Measurements from ENCODE around the gene MCU.
"Not testable (repeated sequence)": the region's sequence is repeated elsewhere in the genome, so short reads cannot be mapped to it uniquely, and the experiment has no call there.

The MCU gene

GRCh38 chr10:72688208-72688651 is 3.7 kb upstream of the MCU start:
- DNase-seq: no peak

GRCh38 chr10:72689660-72690059 is 2.3 kb upstream of the MCU start:
- no peak for DNase-seq

GRCh38 chr10:72690071-72690755 is 1.7 kb upstream of the MCU start:
- no peak for DNase-seq

- no peak for DNase-seq
Measured at GRCh38 chr10:72691470-72691862, 477 bp upstream of the MCU start.

- no peak for DNase-seq
Measured at GRCh38 chr10:72692744-72692993, 726 bp downstream of the MCU start.

GRCh38 chr10:72692994-72693781 is 1.2 kb downstream of the MCU start:
- DNase-seq: no peak

GRCh38 chr10:72694476-72695369 is 2.8 kb downstream of the MCU start:
- DNase-seq: no peak

GRCh38 chr10:72695496-72695895 is 3.6 kb downstream of the MCU start:
- DNase-seq: no peak

- no peak for DNase-seq
Measured at GRCh38 chr10:72697716-72698115, 5.8 kb downstream of the MCU start.

GRCh38 chr10:72702465-72702864 is 10.5 kb downstream of the MCU start:
- DNase-seq: not testable (repeated sequence)

GRCh38 chr10:72702868-72703581 is 11.1 kb downstream of the MCU start:
- DNase-seq: no peak

GRCh38 chr10:72704117-72704516 is 12.2 kb downstream of the MCU start:
- DNase-seq: no peak

- DNase-seq: no peak
Measured at GRCh38 chr10:72709041-72709440, 17.1 kb downstream of the MCU start.

GRCh38 chr10:72712136-72712535 is 20.2 kb downstream of the MCU start:
- DNase-seq: no peak

- no peak for DNase-seq
Measured at GRCh38 chr10:72719941-72720592, 28.1 kb downstream of the MCU start.

- DNase-seq: no peak
Measured at GRCh38 chr10:72720814-72721660, 29.1 kb downstream of the MCU start.

- no peak for DNase-seq
Measured at GRCh38 chr10:72727130-72727529, 35.2 kb downstream of the MCU start.

GRCh38 chr10:72728462-72728861 is 36.5 kb downstream of the MCU start:
- no peak for DNase-seq

- no peak for DNase-seq
Measured at GRCh38 chr10:72729528-72729927, 37.6 kb downstream of the MCU start.

GRCh38 chr10:72730479-72730878 is 38.5 kb downstream of the MCU start:
- DNase-seq: no peak

- DNase-seq: no peak
Measured at GRCh38 chr10:72731916-72732419, 40.0 kb downstream of the MCU start.

All from effector CD4-positive, alpha-beta T cell (primary cell).